ENCODE measurements around the gene DNMT3L.

Gene DNMT3L

GRCh38 chr21:44260066-44260465, 1.6 kb downstream of the DNMT3L start:
- Histone ChIP-seq H3K9ac (ENCODE audit: low read length) (no peak overlapping the region), H3K79me2 (ENCODE audit: insufficient read depth, low read length) (no peaks in the 10 kb centered on the region), H4K20me1 (ENCODE audit: low read depth, low read length) (no peaks in the 10 kb centered on the region), H2AFZ (ENCODE audit: low read depth, low read length, severe bottlenecking) (no peak overlapping the region), H3K9me3 (ENCODE audit: insufficient read depth, low read length) (no peaks in the 10 kb centered on the region), H3K9me2 (replicated peaks; ENCODE audit: insufficient read depth, low read length) (no peaks in the 10 kb centered on the region), H3K36me3 (ENCODE audit: low read length) (no peaks in the 10 kb centered on the region), H3F3A (ENCODE audit: insufficient read depth) (no peaks in the 10 kb centered on the region), H3K27me3 (ENCODE audit: low read length) (no peaks in the 10 kb centered on the region), H3K4me3 (ENCODE audit: insufficient read depth, low read length, poor library complexity, severe bottlenecking) (no peak overlapping the region), H3K4me2 (ENCODE audit: low read depth, low read length, poor library complexity, severe bottlenecking) (no peak overlapping the region), H3K27ac (ENCODE audit: low read depth, low read length) (no peak overlapping the region)
- no peak for TF ChIP-seq EZH2phosphoT487 (conservative IDR thresholded peaks at IDR 0.05; ENCODE audit: low read length)
- TF ChIP-seq, protein P1, sequence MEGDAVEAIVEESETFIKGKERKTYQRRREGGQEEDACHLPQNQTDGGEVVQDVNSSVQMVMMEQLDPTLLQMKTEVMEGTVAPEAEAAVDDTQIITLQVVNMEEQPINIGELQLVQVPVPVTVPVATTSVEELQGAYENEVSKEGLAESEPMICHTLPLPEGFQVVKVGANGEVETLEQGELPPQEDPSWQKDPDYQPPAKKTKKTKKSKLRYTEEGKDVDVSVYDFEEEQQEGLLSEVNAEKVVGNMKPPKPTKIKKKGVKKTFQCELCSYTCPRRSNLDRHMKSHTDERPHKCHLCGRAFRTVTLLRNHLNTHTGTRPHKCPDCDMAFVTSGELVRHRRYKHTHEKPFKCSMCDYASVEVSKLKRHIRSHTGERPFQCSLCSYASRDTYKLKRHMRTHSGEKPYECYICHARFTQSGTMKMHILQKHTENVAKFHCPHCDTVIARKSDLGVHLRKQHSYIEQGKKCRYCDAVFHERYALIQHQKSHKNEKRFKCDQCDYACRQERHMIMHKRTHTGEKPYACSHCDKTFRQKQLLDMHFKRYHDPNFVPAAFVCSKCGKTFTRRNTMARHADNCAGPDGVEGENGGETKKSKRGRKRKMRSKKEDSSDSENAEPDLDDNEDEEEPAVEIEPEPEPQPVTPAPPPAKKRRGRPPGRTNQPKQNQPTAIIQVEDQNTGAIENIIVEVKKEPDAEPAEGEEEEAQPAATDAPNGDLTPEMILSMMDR (IDR thresholded peaks at IDR 0.05; ENCODE audit: insufficient read depth, low read length, poor library complexity, severe bottlenecking): no peak

DNA sequence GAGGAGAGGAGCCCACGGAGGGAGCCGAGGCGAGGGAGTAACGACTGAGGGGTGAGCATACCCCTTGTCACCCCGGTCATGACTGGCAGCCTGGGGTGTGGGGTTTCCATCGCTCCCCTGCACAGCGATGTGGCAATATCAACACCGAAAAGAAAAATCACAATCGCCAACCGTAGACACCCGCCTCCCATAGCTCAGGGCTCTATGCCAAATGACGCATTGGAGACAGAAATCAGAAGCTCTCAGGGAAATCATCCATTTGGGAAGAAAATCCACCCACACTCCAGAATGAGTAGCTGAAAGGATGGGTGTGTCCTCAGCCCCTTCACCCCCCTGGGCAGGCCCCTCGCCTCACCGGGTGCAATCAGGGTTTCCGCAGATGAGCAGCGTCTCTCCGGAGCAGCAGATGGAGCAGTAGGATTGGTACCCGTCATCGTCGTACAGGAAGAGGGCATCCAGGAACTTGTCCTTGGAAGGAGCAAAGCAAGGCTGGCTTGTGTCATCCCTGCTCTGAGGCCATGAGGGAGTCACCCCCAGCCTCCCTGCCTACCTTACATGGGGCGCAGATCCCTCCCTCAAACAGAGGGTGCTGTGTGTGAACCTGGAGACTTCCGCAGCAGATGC, 2.5 kb downstream of the DNMT3L start:
- H3K9me2 ChIP-seq (replicated peaks; ENCODE audit: insufficient read depth, low read length): no peaks in the 10 kb centered on the region
- H3K9ac ChIP-seq (ENCODE audit: low read length): no peak overlapping the region
- TF ChIP-seq EZH2phosphoT487 (conservative IDR thresholded peaks at IDR 0.05; ENCODE audit: low read length): no peak
- TF ChIP-seq, protein P1 (IDR thresholded peaks at IDR 0.05; ENCODE audit: insufficient read depth, low read length, poor library complexity, severe bottlenecking): no peak
- no peaks in the 10 kb centered on the region for H3F3A ChIP-seq (ENCODE audit: insufficient read depth)
- no peaks in the 10 kb centered on the region for H3K36me3 ChIP-seq (ENCODE audit: low read length)
- H3K4me2 ChIP-seq (ENCODE audit: low read depth, low read length, poor library complexity, severe bottlenecking): no peak overlapping the region
- no peak overlapping the region for H3K4me3 ChIP-seq (ENCODE audit: insufficient read depth, low read length, poor library complexity, severe bottlenecking)
- H3K27me3 ChIP-seq (ENCODE audit: low read length): no peaks in the 10 kb centered on the region
- H3K9me3 ChIP-seq (ENCODE audit: insufficient read depth, low read length): no peaks in the 10 kb centered on the region
- no peak overlapping the region for H2AFZ ChIP-seq (ENCODE audit: low read depth, low read length, severe bottlenecking)
- H3K79me2 ChIP-seq (ENCODE audit: insufficient read depth, low read length): no peaks in the 10 kb centered on the region
- no peaks in the 10 kb centered on the region for H4K20me1 ChIP-seq (ENCODE audit: low read depth, low read length)
- H3K27ac ChIP-seq (ENCODE audit: low read depth, low read length): no peak overlapping the region

GRCh38 chr21:44258056-44258725, 3.5 kb downstream of the DNMT3L start:
- no peaks in the 10 kb centered on the region for H4K20me1 ChIP-seq (ENCODE audit: low read depth, low read length)
- no peak overlapping the region for H3K9ac ChIP-seq (ENCODE audit: low read length)
- H3K9me3 ChIP-seq (ENCODE audit: insufficient read depth, low read length): no peaks in the 10 kb centered on the region
- no peak overlapping the region for H3K4me3 ChIP-seq (ENCODE audit: insufficient read depth, low read length, poor library complexity, severe bottlenecking)
- no peak overlapping the region for H3K27ac ChIP-seq (ENCODE audit: low read depth, low read length)
- H2AFZ ChIP-seq (ENCODE audit: low read depth, low read length, severe bottlenecking): no peak overlapping the region
- no peaks in the 10 kb centered on the region for H3K9me2 ChIP-seq (replicated peaks; ENCODE audit: insufficient read depth, low read length)
- H3K4me2 ChIP-seq (ENCODE audit: low read depth, low read length, poor library complexity, severe bottlenecking): no peak overlapping the region
- H3F3A ChIP-seq (ENCODE audit: insufficient read depth): no peaks in the 10 kb centered on the region
- TF ChIP-seq, protein P1 (IDR thresholded peaks at IDR 0.05; ENCODE audit: insufficient read depth, low read length, poor library complexity, severe bottlenecking): no peak
- no peak for TF ChIP-seq EZH2phosphoT487 (conservative IDR thresholded peaks at IDR 0.05; ENCODE audit: low read length)
- H3K79me2 ChIP-seq (ENCODE audit: insufficient read depth, low read length): no peaks in the 10 kb centered on the region
- H3K27me3 ChIP-seq (ENCODE audit: low read length): no peaks in the 10 kb centered on the region
- H3K36me3 ChIP-seq (ENCODE audit: low read length): no peaks in the 10 kb centered on the region

All from SU-DHL-6 (cell line).